B cell (primary cell): Measurements from ENCODE around the gene NLGN4Y. TPM values are rescaled to one million over a fixed set of nuclear protein-coding genes. Genes with fewer than 3 reads are reported as not detected.

ENCODE experiments used
- ATAC-seq: fragments of 200-7000 bp; cut with Tn5 transposase; one replicate; pipeline ENCODE4 v1.10.0; 2021; ENCODE audit warnings: low read depth, mild to moderate bottlenecking, moderate number of reproducible peaks, moderate library complexity
- CTCF ChIA-PET: fragments of 350-600 bp; sonication (Branson Sonifier 250); formaldehyde crosslinking; loops from one replicate; lab custom pipeline; 2021; ENCODE audit warnings: antibody characterized with exemption, inconsistent platforms; lab: Charles Lee
- POLR2A ChIA-PET: fragments of 350-600 bp; sonication (Branson Sonifier 250); formaldehyde crosslinking; loops from one replicate; lab custom pipeline; 2021; ENCODE audit warnings: antibody characterized with exemption; lab: Charles Lee
- DNase-seq: peaks from one replicate; pipeline ENCODE4 v3.0.0; 2013
- H2AFZ ChIP-seq: 2 replicates; pipeline ENCODE4 v1.6.1; 2012; ENCODE audit warnings: mild to moderate bottlenecking, low read depth, low read length; ENCODE audit not compliant: insufficient read depth, poor library complexity, severe bottlenecking
- H3K27ac ChIP-seq, 2 donors: 1 replicate in 1 of 2; 2 replicates in 1 of 2; pipeline ENCODE4 v1.5.1; 2012 to 2013; ENCODE audit warnings: low read length in 2 of 2, mild to moderate bottlenecking in 2 of 2, moderate library complexity in 1 of 2
- H3K27me3 ChIP-seq, 4 experiments: fragments of 200-600 bp in 1 of 4; sonication (generic) in 1 of 4; replicated peaks in 1 of 4; 1 replicate in 2 of 4; 2 replicates in 2 of 4; pipeline versions ENCODE4 v1.6.1 to v1.7.0; 2013 to 2016; ENCODE audit warnings: low read length in 3 of 4, mild to moderate bottlenecking in 2 of 4, mixed read lengths in 1 of 4, moderate library complexity in 1 of 4; ENCODE audit not compliant: insufficient read depth in 4 of 4, control insufficient read depth in 3 of 4; ENCODE audit errors: control extremely low read depth in 1 of 4
- H3K36me3 ChIP-seq, 2 experiments: replicated peaks in 1 of 2; 1 replicate in 1 of 2; 2 replicates in 1 of 2; pipeline versions ENCODE4 v1.6.1 to v1.7.1; 2013; ENCODE audit warnings: low read length in 1 of 2; ENCODE audit not compliant: insufficient read depth in 2 of 2, control insufficient read depth in 1 of 2; ENCODE audit errors: control extremely low read depth in 1 of 2, extremely low read depth in 1 of 2
- H3K4me1 ChIP-seq, 2 donors: fragments of 200-600 bp in 1 of 2; sonication (generic) in 1 of 2; 1 replicate in 1 of 2; 2 replicates in 1 of 2; pipeline versions ENCODE4 v1.5.1 to v1.6.1; 2013 to 2017; ENCODE audit warnings: low read length in 2 of 2; ENCODE audit not compliant: control insufficient read depth in 2 of 2, insufficient read depth in 2 of 2
- H3K4me2 ChIP-seq: replicated peaks from 2 replicates; pipeline ENCODE3; 2012; ENCODE audit warnings: mild to moderate bottlenecking, low read depth, low read length; ENCODE audit not compliant: poor library complexity, severe bottlenecking
- H3K4me3 ChIP-seq, 5 experiments: fragments of 200-600 bp in 1 of 5; sonication (generic) in 1 of 5; 1 replicate in 3 of 5; 2 replicates in 2 of 5; pipeline versions ENCODE4 v1.5.1 to v1.7.0; 2011 to 2016; ENCODE audit warnings: low read length in 4 of 5, mild to moderate bottlenecking in 4 of 5, low read depth in 2 of 5, control low read depth in 1 of 5, moderate library complexity in 1 of 5; ENCODE audit not compliant: insufficient read depth in 1 of 5; ENCODE audit errors: control extremely low read depth in 1 of 5, extremely low read depth in 1 of 5
- H3K79me2 ChIP-seq: fragments of 200-600 bp; sonication (generic); one replicate; pipeline ENCODE4 v1.6.0; 2016; ENCODE audit warnings: low read length; ENCODE audit not compliant: control insufficient read depth, insufficient read depth
- H3K9ac ChIP-seq: fragments of 200-600 bp; sonication (generic); 2 replicates; pipeline ENCODE4 v1.6.1; 2017; ENCODE audit warnings: mild to moderate bottlenecking, low read length, moderate library complexity
- H3K9me3 ChIP-seq, 3 donors: one replicate each; pipeline versions ENCODE4 v1.6.1 to v1.7.1; 2013; ENCODE audit warnings: low read length in 2 of 3; ENCODE audit not compliant: control insufficient read depth in 2 of 3, insufficient read depth in 1 of 3; ENCODE audit errors: control extremely low read depth in 1 of 3
- H4K20me1 ChIP-seq: 2 replicates; pipeline ENCODE4 v1.6.0; 2012; ENCODE audit warnings: mild to moderate bottlenecking, low read length; ENCODE audit not compliant: insufficient read depth, control insufficient read depth, poor library complexity, severe bottlenecking
- H3K27ac Mint-ChIP-seq: one replicate; pipeline ENCODE4 v1.8.0; 2021; ENCODE audit warnings: mixed read lengths
- H3K27me3 Mint-ChIP-seq: one replicate; pipeline ENCODE4 v1.8.0; 2021; ENCODE audit warnings: mixed read lengths
- H3K4me1 Mint-ChIP-seq: one replicate; pipeline ENCODE4 v1.8.0; 2021; ENCODE audit warnings: mixed read lengths
- H3K4me3 Mint-ChIP-seq: one replicate; pipeline ENCODE4 v1.8.0; 2021; ENCODE audit warnings: mixed read lengths
- H3K9me3 Mint-ChIP-seq: one replicate; pipeline ENCODE4 v1.8.0; 2022; ENCODE audit warnings: mixed read lengths; ENCODE audit not compliant: insufficient read depth
- EZH2 ChIP-seq: IDR thresholded peaks from 2 replicates; pipeline ENCODE4 v1.6.1; 2012; ENCODE audit warnings: borderline replicate concordance, low read depth, mild to moderate bottlenecking, moderate library complexity, low read length; ENCODE audit not compliant: insufficient read depth, poor library complexity, severe bottlenecking
- WGBS: methylation state at CpG from one replicate; pipeline ENCODE4 v1.1.5; 2013; ENCODE audit warnings: missing lambda C conversion rate; ENCODE audit not compliant: insufficient coverage; 5-methylcytosine and 5-hydroxymethylcytosine counted together
- intact Hi-C: fragments of 100-400 bp; cut with micrococcal nuclease; formaldehyde crosslinking; loops from one replicate; pipeline ENCODE4 v1.10.0; 2022
- polyA plus RNA-seq: library from polyadenylated mRNA; depleted of rRNA; stranded (reverse); fragments of >200 nt; gene quantifications from 2 replicates; pipeline ENCODE4 v1.2.3, GENCODE V29; 2012
- total RNA-seq, 2 donors: library from RNA; stranded (reverse); fragments of 120-200 nt in 1 of 2; gene quantifications; 1 replicate in 1 of 2; 2 replicates in 1 of 2; pipeline versions ENCODE4 v1.2.3 to v1.2.4, GENCODE V29; 2013 to 2022
- TF ChIP-seq, protein P1 (sequence below): fragments of 200-600 bp; IDR thresholded peaks from one replicate; pipeline ENCODE4 v1.8.0; 2022; ENCODE audit warnings: antibody characterized with exemption, mild to moderate bottlenecking

NLGN4Y gene
- total and polyA plus RNA-seq, 2 donors (not counting 1 experiment from before 2014, with no cell fraction given) = 1.9 TPM; not detected in 1

DNA sequence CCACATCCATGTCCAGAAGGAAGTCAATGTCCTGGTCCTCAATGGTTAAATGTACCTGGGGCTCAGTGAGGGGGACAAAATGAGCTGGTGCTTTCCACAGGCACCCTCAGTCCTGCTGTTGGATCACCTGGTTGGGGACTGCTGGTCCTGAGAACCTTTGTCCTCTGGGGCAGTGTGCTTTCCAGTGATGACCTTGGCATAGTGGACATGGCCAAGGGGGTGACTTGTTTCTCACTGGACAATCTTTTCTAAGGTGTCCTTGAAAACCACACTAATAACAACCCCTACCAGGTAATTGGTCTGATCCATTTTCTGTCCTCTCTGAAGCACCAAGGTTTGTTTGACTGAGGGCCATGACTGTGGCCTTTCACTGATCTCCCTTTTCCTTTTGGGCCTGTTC, 294.1 kb downstream of the NLGN4Y start:
- no peaks in the 10 kb centered on the region for H3K27me3 Mint-ChIP-seq

DNA sequence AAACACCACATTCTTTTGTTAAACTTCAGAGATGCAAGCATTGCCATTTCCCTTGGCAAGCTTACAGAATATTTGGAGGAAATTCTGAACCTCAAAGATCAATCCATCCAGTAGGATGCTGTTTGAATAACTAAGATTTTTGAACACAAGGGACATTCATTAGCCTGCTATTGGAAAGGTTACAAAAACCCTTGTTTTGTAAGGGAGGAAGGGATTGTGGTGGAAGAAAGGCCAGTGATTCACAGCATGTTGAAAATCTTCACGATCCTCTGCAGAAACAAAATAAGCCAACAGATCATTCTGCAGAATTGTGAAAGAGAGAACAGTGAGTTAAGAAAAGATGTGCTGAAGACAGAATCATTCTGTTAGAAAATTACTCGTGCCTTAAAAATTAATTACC, 297.9 kb downstream of the NLGN4Y start:
- H3K9me3 ChIP-seq = no peaks in the 10 kb centered on the region
- no peak overlapping the region for H3K27ac Mint-ChIP-seq
- no peak overlapping the region for H3K4me2 ChIP-seq
- no peaks in the 10 kb centered on the region for H3K4me1 Mint-ChIP-seq
- H3K36me3 ChIP-seq = no peaks in the 10 kb centered on the region
- WGBS = no CpG with 5 or more reads among the region's 2 CpGs
- TF ChIP-seq, protein P1, sequence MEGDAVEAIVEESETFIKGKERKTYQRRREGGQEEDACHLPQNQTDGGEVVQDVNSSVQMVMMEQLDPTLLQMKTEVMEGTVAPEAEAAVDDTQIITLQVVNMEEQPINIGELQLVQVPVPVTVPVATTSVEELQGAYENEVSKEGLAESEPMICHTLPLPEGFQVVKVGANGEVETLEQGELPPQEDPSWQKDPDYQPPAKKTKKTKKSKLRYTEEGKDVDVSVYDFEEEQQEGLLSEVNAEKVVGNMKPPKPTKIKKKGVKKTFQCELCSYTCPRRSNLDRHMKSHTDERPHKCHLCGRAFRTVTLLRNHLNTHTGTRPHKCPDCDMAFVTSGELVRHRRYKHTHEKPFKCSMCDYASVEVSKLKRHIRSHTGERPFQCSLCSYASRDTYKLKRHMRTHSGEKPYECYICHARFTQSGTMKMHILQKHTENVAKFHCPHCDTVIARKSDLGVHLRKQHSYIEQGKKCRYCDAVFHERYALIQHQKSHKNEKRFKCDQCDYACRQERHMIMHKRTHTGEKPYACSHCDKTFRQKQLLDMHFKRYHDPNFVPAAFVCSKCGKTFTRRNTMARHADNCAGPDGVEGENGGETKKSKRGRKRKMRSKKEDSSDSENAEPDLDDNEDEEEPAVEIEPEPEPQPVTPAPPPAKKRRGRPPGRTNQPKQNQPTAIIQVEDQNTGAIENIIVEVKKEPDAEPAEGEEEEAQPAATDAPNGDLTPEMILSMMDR = no peak
- TF ChIP-seq EZH2 = no peak
- DNase-seq (no peak), ATAC-seq (no peak)
- H3K27me3 ChIP-seq = no peaks in the 10 kb centered on the region
- no peak overlapping the region for H2AFZ ChIP-seq
- H3K27ac ChIP-seq = no peak overlapping the region
- H3K79me2 ChIP-seq = no peaks in the 10 kb centered on the region
- H3K4me3 Mint-ChIP-seq = no peak overlapping the region
- H3K9ac ChIP-seq = no peak overlapping the region
- no peaks in the 10 kb centered on the region for H3K27me3 Mint-ChIP-seq
- no peaks in the 10 kb centered on the region for H3K4me1 ChIP-seq
- POLR2A ChIA-PET = no interaction called here
- intact Hi-C loops = no loop called here
- H3K9me3 Mint-ChIP-seq = no peaks in the 10 kb centered on the region
- CTCF ChIA-PET = no interaction called here
- H3K4me3 ChIP-seq = no peak overlapping the region
- H4K20me1 ChIP-seq = no peaks in the 10 kb centered on the region

More for the DNA sequence above, 294.1 kb downstream of the NLGN4Y start:
- ChIA-PET POLR2A (no interaction called here), CTCF (no interaction called here)
- Mint-ChIP-seq H3K9me3 (no peaks in the 10 kb centered on the region), H3K27ac (no peak overlapping the region), H3K4me3 (no peak overlapping the region), H3K4me1 (no peaks in the 10 kb centered on the region)
- Histone ChIP-seq H3K27ac (no peak overlapping the region), H3K79me2 (no peaks in the 10 kb centered on the region), H3K9ac (no peak overlapping the region), H3K36me3 (no peaks in the 10 kb centered on the region), H3K4me2 (no peak overlapping the region), H2AFZ (no peak overlapping the region), H3K27me3 (no peaks in the 10 kb centered on the region), H4K20me1 (no peaks in the 10 kb centered on the region), H3K4me1 (no peaks in the 10 kb centered on the region), H3K4me3 (no peak overlapping the region), H3K9me3 (no peaks in the 10 kb centered on the region)
- DNase-seq (no peak), ATAC-seq (no peak)
- intact Hi-C loops = no loop called here
- TF ChIP-seq EZH2 = no peak
- TF ChIP-seq, protein P1 = no peak
